Osteocyte (in vitro differentiated cells): ENCODE data around the gene ZNF692. TPM values are rescaled to one million over a fixed set of nuclear protein-coding genes. Genes with fewer than 3 reads are reported as not detected.

Experiments used
- DNase-seq: peaks from one replicate; pipeline ENCODE4 v3.0.0; 2021; ENCODE audit warnings: mixed read lengths; ENCODE audit not compliant: unreplicated experiment; ENCODE audit errors: extremely low spot score
- H3K27ac Mint-ChIP-seq: one replicate; pipeline ENCODE4 v1.8.0; 2021; ENCODE audit warnings: mild to moderate bottlenecking, mixed read lengths; ENCODE audit not compliant: unreplicated experiment
- H3K27me3 Mint-ChIP-seq: one replicate; pipeline ENCODE4 v1.8.0; 2021; ENCODE audit warnings: mixed read lengths; ENCODE audit not compliant: unreplicated experiment
- H3K36me3 Mint-ChIP-seq: one replicate; pipeline ENCODE4 v1.8.0; 2021; ENCODE audit warnings: mixed read lengths; ENCODE audit not compliant: unreplicated experiment
- H3K4me1 Mint-ChIP-seq: one replicate; pipeline ENCODE4 v1.8.0; 2021; ENCODE audit warnings: mixed read lengths; ENCODE audit not compliant: unreplicated experiment
- H3K4me3 Mint-ChIP-seq: one replicate; pipeline ENCODE4 v1.8.0; 2021; ENCODE audit warnings: mild to moderate bottlenecking, moderate library complexity, mixed read lengths; ENCODE audit not compliant: unreplicated experiment
- H3K9me3 Mint-ChIP-seq: one replicate; pipeline ENCODE4 v1.8.0; 2021; ENCODE audit warnings: mixed read lengths; ENCODE audit not compliant: unreplicated experiment
- CTCF ChIP-seq: fragments of 200-600 bp; sonication (generic); IDR thresholded peaks from 2 replicates; pipeline ENCODE4 v1.5.0; 2021; ENCODE audit warnings: antibody characterized with exemption, mild to moderate bottlenecking, moderate library complexity
- total RNA-seq: library from RNA; stranded (reverse); gene quantifications from 2 replicates; pipeline ENCODE4 v1.2.1, GENCODE V29; 2021

The ZNF692 gene
- total RNA-seq, 1 donor from 2014 or later = 39.9 TPM

GRCh38 chr1:248847956-248848561, 10.8 kb downstream of the ZNF692 start:
- TF ChIP-seq CTCF = no peak
- no peaks in the 10 kb centered on the region for H3K4me1 Mint-ChIP-seq
- H3K9me3 Mint-ChIP-seq = no peaks in the 10 kb centered on the region
- H3K36me3 Mint-ChIP-seq = peaks cover 41% of the 10 kb centered on the region
- no peak overlapping the region for H3K27ac Mint-ChIP-seq
- H3K4me3 Mint-ChIP-seq = no peak overlapping the region
- no peak for DNase-seq
- H3K27me3 Mint-ChIP-seq = no peaks in the 10 kb centered on the region

- TF ChIP-seq CTCF = no peak
- H3K27me3 Mint-ChIP-seq = no peaks in the 10 kb centered on the region
- no peaks in the 10 kb centered on the region for H3K9me3 Mint-ChIP-seq
- DNase-seq = no peak
- H3K4me3 Mint-ChIP-seq = no peak overlapping the region
- no peaks in the 10 kb centered on the region for H3K4me1 Mint-ChIP-seq
- no peak overlapping the region for H3K27ac Mint-ChIP-seq
- peaks cover 41% of the 10 kb centered on the region for H3K36me3 Mint-ChIP-seq
Measured at GRCh38 chr1:248847181-248847955, 11.5 kb downstream of the ZNF692 start.

DNA sequence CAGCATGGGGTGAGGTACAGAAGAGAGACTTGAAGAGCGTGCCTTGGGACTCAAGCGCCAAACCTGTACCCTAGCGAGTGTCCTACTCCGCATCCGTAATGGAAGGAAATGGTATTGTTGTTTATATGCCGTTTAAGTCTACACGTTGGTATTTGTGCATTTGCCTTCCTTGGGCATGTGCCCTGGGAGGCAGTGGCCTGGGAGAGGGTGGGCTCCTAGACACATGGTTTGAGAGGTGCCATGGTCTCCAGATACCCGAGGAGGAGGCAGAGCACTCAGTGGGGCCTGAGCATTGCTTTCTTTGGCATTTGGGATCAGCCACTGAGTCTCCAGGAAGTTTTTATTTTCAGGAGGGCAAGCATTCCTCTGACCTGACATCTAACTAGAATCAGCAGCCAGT, 14.4 kb downstream of the ZNF692 start:
- Mint-ChIP-seq H3K27ac (no peak overlapping the region), H3K4me3 (no peak overlapping the region), H3K9me3 (no peaks in the 10 kb centered on the region), H3K36me3 (peaks cover 33% of the 10 kb centered on the region), H3K4me1 (peaks cover 8% of the 10 kb centered on the region), H3K27me3 (no peaks in the 10 kb centered on the region)
- DNase-seq = no peak
- TF ChIP-seq CTCF = no peak

GRCh38 chr1:248843687-248844086, 15.2 kb downstream of the ZNF692 start:
- Mint-ChIP-seq H3K27ac (no peak overlapping the region), H3K4me1 (peaks cover 15% of the 10 kb centered on the region), H3K36me3 (peaks cover 28% of the 10 kb centered on the region), H3K9me3 (no peaks in the 10 kb centered on the region), H3K4me3 (no peak overlapping the region), H3K27me3 (no peaks in the 10 kb centered on the region)
- no peak for TF ChIP-seq CTCF
- DNase-seq = no peak

DNA sequence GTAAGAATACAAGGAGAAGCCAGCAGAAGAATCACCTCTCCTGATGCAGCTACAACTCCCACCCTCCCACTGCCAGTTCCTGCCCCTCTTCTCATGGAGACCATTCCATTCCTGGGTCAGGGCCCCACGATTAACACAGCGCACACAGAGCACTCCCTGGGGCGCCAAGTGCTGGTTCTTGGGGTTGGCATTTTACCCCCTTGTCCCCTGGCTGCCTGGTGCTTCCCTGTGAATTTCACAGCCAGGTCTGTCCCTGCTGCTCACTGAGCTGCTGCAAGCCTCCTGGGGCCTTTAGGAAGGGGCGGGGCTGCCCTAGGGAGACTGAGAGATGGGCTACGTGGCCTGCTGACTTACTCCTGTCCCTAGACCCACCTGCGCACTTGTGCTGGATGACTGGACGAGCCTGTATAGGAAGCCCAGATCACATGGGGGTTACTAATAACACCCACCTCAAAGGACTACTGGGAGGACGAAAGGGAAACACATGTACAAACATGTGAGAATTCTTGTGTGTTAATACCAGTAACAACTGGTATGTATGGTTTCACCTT, 16.0 kb downstream of the ZNF692 start:
- no peak for TF ChIP-seq CTCF
- no peaks in the 10 kb centered on the region for H3K9me3 Mint-ChIP-seq
- peaks cover 22% of the 10 kb centered on the region for H3K36me3 Mint-ChIP-seq
- no peak overlapping the region for H3K27ac Mint-ChIP-seq
- no peaks in the 10 kb centered on the region for H3K27me3 Mint-ChIP-seq
- H3K4me3 Mint-ChIP-seq = no peak overlapping the region
- H3K4me1 Mint-ChIP-seq = peaks cover 15% of the 10 kb centered on the region
- DNase-seq = no peak
